Duodenal mucosa (tissue), 2 donors: ENCODE results near the gene DPEP2.
"Not testable (repeated sequence)": the region's sequence is repeated elsewhere in the genome, so short reads cannot be mapped to it uniquely, and the experiment has no call there.

Source experiments
- H3K27ac ChIP-seq: one replicate; pipeline ENCODE4 v1.7.0; 2013; ENCODE audit warnings: low read depth, low read length
- H3K27me3 ChIP-seq, 2 donors: one replicate each; pipeline ENCODE4 v1.7.0; 2013; ENCODE audit warnings: low read length in 2 of 2, control low read depth in 1 of 2; ENCODE audit not compliant: insufficient read depth in 2 of 2, control insufficient read depth in 1 of 2
- H3K36me3 ChIP-seq, 2 donors: one replicate each; pipeline ENCODE4 v1.7.0; 2013; ENCODE audit warnings: low read length in 2 of 2, control low read depth in 1 of 2; ENCODE audit not compliant: insufficient read depth in 2 of 2, control insufficient read depth in 1 of 2
- H3K4me1 ChIP-seq, 2 donors: one replicate each; pipeline ENCODE4 v1.7.0; 2013; ENCODE audit warnings: low read length in 2 of 2, control low read depth in 1 of 2; ENCODE audit not compliant: insufficient read depth in 2 of 2, control insufficient read depth in 1 of 2
- H3K4me3 ChIP-seq, 2 donors: one replicate each; pipeline ENCODE4 v1.7.0; 2013; ENCODE audit warnings: low read length in 2 of 2, low read depth in 1 of 2
- H3K9ac ChIP-seq, 2 donors: one replicate each; pipeline ENCODE4 v1.7.0; 2013; ENCODE audit warnings: low read length in 2 of 2, low read depth in 1 of 2
- H3K9me3 ChIP-seq, 2 donors: one replicate each; pipeline ENCODE4 v1.7.0; 2013; ENCODE audit warnings: low read length in 2 of 2, control low read depth in 1 of 2; ENCODE audit not compliant: control insufficient read depth in 1 of 2

DPEP2 gene

GRCh38 chr16:68030108-68030507, 30.8 kb upstream of the DPEP2 start:
- H3K4me3 ChIP-seq, H3K4me1 ChIP-seq, H3K9ac ChIP-seq, H3K27ac ChIP-seq, H3K9me3 ChIP-seq, H3K27me3 ChIP-seq, H3K36me3 ChIP-seq: not testable (repeated sequence)

DNA sequence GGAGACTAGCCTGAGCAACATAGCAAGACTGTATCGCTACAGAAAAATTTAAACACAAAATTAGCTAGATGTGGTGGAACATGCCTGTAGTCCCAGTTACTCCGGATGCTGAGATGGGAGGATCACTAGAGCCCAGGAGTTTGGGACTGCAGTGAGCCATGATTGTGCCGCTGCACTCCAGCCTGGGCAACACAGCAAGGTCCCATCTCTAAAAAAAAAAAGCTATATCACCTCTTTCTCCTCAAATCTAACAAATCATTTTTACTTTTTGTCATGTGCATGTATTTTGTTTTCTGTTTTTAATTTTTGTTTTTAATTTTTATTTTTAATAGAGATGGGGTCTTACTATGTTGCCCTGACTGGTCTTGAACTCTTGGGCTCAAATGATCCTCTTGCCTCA, 29.7 kb upstream of the DPEP2 start:
- Histone ChIP-seq H3K9me3 (no peaks in the 10 kb centered on the region), H3K36me3 (peaks cover 0 to 4% of the 10 kb centered on the region in 2 donors), H3K27ac (no peak overlapping the region), H3K4me1 (peaks cover 0 to 2% of the 10 kb centered on the region in 2 donors), H3K4me3 (no peak overlapping the region), H3K9ac (no peak overlapping the region), H3K27me3 (no peaks in the 10 kb centered on the region)

DNA sequence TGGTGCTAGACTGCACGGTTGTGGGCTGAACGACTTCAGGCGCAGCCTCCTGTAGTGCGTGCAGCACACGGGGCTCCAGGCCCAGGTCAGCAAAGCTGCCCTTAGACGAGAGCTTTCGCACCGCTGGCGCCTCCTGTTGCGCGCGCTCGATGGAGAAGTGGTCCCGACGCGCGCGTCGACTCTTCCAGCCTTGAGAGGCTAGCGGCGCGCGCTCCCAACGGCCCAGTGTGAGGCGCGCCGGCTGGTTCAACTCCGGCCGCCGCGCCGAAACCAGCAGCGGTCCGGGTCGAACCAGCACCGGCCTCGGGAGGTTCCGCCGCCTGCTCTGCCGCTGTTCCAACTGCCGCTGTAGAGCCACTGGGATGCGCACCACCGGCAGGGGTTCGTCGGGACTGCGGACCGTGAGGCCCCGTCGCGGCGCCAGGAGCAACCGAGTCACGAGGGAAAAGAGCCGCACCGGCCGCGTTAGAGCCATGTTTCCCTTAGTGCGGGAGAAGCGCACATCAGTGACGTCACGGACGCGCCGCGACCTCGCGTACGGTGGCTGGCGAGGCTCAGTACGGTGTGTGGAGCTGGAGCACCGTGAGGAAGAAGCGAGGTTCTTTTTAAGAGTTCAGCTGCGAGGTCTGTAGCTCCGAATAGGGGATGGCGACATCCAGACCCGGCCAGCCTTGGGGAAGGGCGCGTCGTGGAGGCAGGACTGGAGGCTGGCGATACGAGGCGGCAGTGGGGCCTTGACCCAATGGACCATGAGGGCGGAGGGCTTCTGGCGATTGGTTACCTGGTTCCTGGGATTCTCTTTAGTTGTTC, 23.6 kb upstream of the DPEP2 start, which contains the start of the genes DDX28 and DUS2:
Gene DDX28, minus strand, starts transcription at position 505 of the 810 bp plus-strand sequence. Its CDS starts 30 bp downstream, at position 475.
Gene DUS2, plus strand, starts transcription at position 557 of the 810 bp plus-strand sequence. CDS start 14,740 bp downstream, outside the sequence.
- Histone ChIP-seq H3K27ac (peak within 1 kb of the TSS; percentile 80), H3K27me3 (no peaks in the 10 kb centered on the region), H3K36me3 (peaks cover 0 to 8% of the 10 kb centered on the region in 2 donors), H3K9ac (peak within 1 kb of the TSS; percentile 87 to 95), H3K4me1 (peaks cover 14 to 27% of the 10 kb centered on the region in 2 donors), H3K9me3 (no peaks in the 10 kb centered on the region), H3K4me3 (peak within 1 kb of the TSS; percentile 95 to 97)

- H3K27ac ChIP-seq, result no peak overlapping the region
Measured at GRCh38 chr16:68022278-68022727, 23.0 kb upstream of the DPEP2 start.

DNA sequence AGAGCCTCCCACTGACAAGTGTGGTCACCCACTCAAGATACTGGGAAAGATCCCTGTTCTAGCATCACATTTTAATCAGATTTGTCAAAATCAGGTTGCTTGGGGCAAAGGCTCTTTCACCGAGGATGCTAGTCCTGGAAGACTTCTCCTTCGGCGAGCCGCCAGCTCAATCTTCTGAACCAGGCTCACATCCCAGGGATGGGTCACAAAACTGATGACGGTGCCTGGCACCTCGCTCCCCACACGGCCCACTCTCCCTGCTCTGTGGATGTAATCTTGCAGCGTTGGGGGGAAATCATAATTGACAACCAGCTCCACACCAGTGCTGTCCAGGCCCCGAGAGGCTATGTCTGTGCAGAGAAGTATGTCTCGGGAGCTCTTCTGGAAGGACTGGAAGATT, 22.2 kb upstream of the DPEP2 start:
- H3K4me3 ChIP-seq, result peak overlapping the region; percentile 95 to 97
- H3K4me1 ChIP-seq, result peaks cover 14 to 27% of the 10 kb centered on the region in 2 donors
- H3K36me3 ChIP-seq, result peaks cover 0 to 8% of the 10 kb centered on the region in 2 donors
- no peaks in the 10 kb centered on the region for H3K9me3 ChIP-seq
- no peaks in the 10 kb centered on the region for H3K27me3 ChIP-seq
- no peak overlapping the region for H3K9ac ChIP-seq
- no peak overlapping the region for H3K27ac ChIP-seq

More at GRCh38 chr16:68022278-68022727, 23.0 kb upstream of the DPEP2 start:
- peaks cover 0 to 8% of the 10 kb centered on the region in 2 donors for H3K36me3 ChIP-seq
- peak overlapping the region; percentile 87 to 95 for H3K9ac ChIP-seq
- peak overlapping the region; percentile 95 to 97 for H3K4me3 ChIP-seq
- H3K27me3 ChIP-seq, result no peaks in the 10 kb centered on the region
- H3K4me1 ChIP-seq, result peaks cover 14 to 27% of the 10 kb centered on the region in 2 donors
- no peaks in the 10 kb centered on the region for H3K9me3 ChIP-seq

- H3K4me3 ChIP-seq, result no peak overlapping the region
- H3K9ac ChIP-seq, result no peak overlapping the region
- H3K9me3 ChIP-seq, result no peaks in the 10 kb centered on the region
- H3K27me3 ChIP-seq, result no peaks in the 10 kb centered on the region
- H3K27ac ChIP-seq, result no peak overlapping the region
- H3K4me1 ChIP-seq, result peaks cover 14 to 27% of the 10 kb centered on the region in 2 donors
- peaks cover 0 to 8% of the 10 kb centered on the region in 2 donors for H3K36me3 ChIP-seq
Measured at GRCh38 chr16:68019167-68019680, 19.9 kb upstream of the DPEP2 start.

GRCh38 chr16:68015681-68016080, 16.4 kb upstream of the DPEP2 start, which contains the start of gene DPEP2NB:
DPEP2NB (minus strand) TSS chr16:68015911; CDS start chr16:68015770, 141 bp downstream.
- Histone ChIP-seq H3K9ac (no peak within 1 kb of the TSS), H3K36me3 (no peaks in the 10 kb centered on the region), H3K4me3 (no peak within 1 kb of the TSS), H3K27ac (no peak within 1 kb of the TSS), H3K9me3 (no peaks in the 10 kb centered on the region), H3K27me3 (no peaks in the 10 kb centered on the region), H3K4me1 (no peaks in the 10 kb centered on the region)

DNA sequence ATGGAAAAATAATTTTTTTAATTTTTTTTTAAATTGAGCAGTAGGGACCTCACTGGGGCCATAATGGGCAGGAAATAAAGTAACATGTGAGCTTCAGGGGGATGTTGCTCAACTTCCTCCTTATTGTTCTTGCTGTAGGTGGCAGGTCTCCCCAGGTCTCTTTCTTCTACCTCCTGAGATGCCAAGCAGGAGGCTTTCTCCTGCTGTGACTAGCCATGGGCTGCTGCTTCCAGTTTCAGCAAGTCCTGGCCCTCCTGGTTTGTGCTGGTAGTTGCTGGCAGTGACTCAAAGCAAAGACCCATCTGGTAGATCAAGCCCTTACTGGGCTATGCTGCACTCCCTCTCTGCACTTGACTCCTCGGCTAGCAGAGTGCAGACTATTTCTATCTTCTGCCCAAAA, 14.2 kb upstream of the DPEP2 start:
- H3K4me3 ChIP-seq, result no peak overlapping the region
- no peaks in the 10 kb centered on the region for H3K9me3 ChIP-seq
- H3K36me3 ChIP-seq, result no peaks in the 10 kb centered on the region
- H3K27ac ChIP-seq, result no peak overlapping the region
- H3K27me3 ChIP-seq, result no peaks in the 10 kb centered on the region
- H3K4me1 ChIP-seq, result no peaks in the 10 kb centered on the region
- no peak overlapping the region for H3K9ac ChIP-seq

DNA sequence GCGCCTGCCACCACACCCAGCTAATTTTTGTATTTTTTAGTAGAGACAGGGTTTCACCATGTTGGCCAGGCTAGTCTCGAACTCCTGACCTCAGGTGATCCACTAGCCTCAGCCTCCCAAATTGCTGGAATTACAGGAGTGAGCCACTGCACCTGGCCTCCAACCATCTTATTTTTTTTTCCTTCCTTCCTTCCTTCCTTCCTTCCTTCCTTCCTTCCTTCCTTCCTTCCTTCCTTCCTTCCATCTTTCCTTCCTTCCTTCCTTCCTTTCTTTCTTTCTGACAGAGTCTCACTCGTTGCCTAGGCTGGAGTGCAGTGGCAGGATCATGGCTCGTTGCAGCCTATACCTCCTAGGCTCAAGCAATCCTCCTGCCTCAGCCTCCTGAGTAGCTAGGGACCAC, 10.6 kb upstream of the DPEP2 start:
- not testable (repeated sequence) for H3K9me3 ChIP-seq, H3K36me3 ChIP-seq, H3K27ac ChIP-seq, H3K9ac ChIP-seq, H3K27me3 ChIP-seq, H3K4me1 ChIP-seq, H3K4me3 ChIP-seq

DNA sequence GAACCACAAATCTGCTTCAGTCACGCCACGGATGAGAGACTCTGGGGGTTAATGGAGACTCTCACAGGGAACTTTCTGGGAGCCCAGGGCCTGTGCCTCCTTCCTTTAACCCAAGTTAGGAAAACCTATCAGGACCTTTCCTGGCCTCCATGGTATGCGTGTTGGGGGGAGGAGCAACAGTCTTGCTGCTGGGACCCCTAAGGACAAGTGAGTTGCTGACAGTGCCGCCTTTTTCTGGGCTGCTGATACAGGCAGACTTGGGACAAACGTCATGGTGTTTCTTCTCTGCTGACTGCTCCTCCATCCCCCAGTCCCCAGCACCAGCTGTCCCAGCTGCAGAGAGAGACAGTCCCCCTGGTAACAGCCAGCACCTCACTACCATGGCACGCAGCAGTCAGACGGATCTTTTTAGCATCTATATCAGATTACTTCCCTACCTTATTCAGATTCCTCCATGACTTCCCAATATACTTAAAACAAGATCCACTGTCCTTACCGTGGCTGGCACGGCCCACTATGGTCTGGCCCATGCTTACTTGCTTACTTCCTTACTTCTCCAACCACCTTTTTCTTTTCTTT, 10.0 kb upstream of the DPEP2 start:
- Histone ChIP-seq H3K27ac (no peak overlapping the region), H3K4me3 (no peak overlapping the region), H3K9ac (no peak overlapping the region), H3K36me3 (no peaks in the 10 kb centered on the region), H3K27me3 (no peaks in the 10 kb centered on the region), H3K4me1 (no peaks in the 10 kb centered on the region), H3K9me3 (no peaks in the 10 kb centered on the region)
